SK-N-SH treated with all-trans-retinoic acid at 6 μM for 48 hours (cell line): Measurements from ENCODE around the gene SLC47A2.

Source experiments
- ARNTL ChIP-seq: fragments of 450-650 bp; formaldehyde crosslinking; IDR thresholded peaks from 2 replicates; pipeline ENCODE4 v1.5.0; 2020; ENCODE audit warnings: low read depth, mild to moderate bottlenecking, moderate library complexity, borderline replicate concordance
- ISL1 ChIP-seq: fragments of 250-450 bp; sonication (Bioruptor Pico); IDR thresholded peaks from 2 replicates; pipeline ENCODE4 v2.1.2; 2022; ENCODE audit warnings: mild to moderate bottlenecking, moderate library complexity
- TOX ChIP-seq: fragments of 250-450 bp; sonication (Bioruptor Pico); IDR thresholded peaks from 2 replicates; pipeline ENCODE4 v1.8.0; 2021; ENCODE audit warnings: mild to moderate bottlenecking, moderate library complexity, borderline replicate concordance
- ZFP3 ChIP-seq: fragments of 250-450 bp; sonication (Bioruptor Pico); IDR thresholded peaks from 2 replicates; pipeline ENCODE4 v1.5.0; 2020; ENCODE audit warnings: mild to moderate bottlenecking, moderate library complexity
- TF ChIP-seq, protein P1 (sequence below): fragments of 250-450 bp; sonication (Bioruptor Pico); IDR thresholded peaks from 2 replicates; pipeline ENCODE4 v1.5.1; 2020; ENCODE audit warnings: low read depth, mild to moderate bottlenecking, moderate library complexity

DNA sequence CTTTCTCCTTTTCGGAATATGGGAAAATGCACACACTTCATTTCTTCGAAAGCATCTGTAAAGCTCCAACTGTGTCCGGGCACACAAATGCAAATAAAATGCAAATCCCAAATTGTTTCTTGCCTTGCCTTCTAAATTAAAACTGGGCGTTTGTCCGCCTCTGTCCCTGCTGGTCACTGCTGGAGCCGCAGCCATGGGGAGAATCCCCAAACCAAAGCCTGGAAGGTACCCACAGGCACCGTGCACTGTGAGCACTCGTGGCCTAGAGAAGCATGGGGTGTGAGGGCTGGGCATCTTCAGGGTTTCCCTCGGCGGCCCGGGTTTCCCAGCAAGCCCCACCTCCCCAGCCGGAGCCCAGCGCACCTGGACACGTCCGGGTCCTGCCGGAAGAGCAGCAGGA lies 2.9 kb downstream of the SLC47A2 start:
- TF ChIP-seq TOX (CRISPR knock-in tag) (no peak), ZFP3 (CRISPR knock-in tag) (no peak), ARNTL (CRISPR knock-in tag) (no peak), ISL1 (CRISPR knock-in tag) (no peak)
- TF ChIP-seq, protein P1, sequence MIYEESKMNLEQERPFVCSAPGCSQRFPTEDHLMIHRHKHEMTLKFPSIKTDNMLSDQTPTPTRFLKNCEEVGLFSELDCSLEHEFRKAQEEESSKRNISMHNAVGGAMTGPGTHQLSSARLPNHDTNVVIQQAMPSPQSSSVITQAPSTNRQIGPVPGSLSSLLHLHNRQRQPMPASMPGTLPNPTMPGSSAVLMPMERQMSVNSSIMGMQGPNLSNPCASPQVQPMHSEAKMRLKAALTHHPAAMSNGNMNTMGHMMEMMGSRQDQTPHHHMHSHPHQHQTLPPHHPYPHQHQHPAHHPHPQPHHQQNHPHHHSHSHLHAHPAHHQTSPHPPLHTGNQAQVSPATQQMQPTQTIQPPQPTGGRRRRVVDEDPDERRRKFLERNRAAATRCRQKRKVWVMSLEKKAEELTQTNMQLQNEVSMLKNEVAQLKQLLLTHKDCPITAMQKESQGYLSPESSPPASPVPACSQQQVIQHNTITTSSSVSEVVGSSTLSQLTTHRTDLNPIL (CRISPR knock-in tag), result no peak
